Ectodermal cell (in vitro differentiated cells): ENCODE results near the gene MVP.
A peak's percentile ranks its signal among the peaks of the same experiment; 100 is the strongest.
"Not testable (repeated sequence)": the region's sequence is repeated elsewhere in the genome, so short reads cannot be mapped to it uniquely, and the experiment has no call there.

Source experiments
- H3K27ac ChIP-seq: 2 replicates; pipeline ENCODE4 v1.7.0; 2013; ENCODE audit warnings: mild to moderate bottlenecking, low read depth, low read length; ENCODE audit not compliant: insufficient read depth, poor library complexity, severe bottlenecking
- H3K27me3 ChIP-seq: 2 replicates; pipeline ENCODE4 v1.7.0; 2013; ENCODE audit warnings: mild to moderate bottlenecking, low read length; ENCODE audit not compliant: insufficient read depth, control insufficient read depth, poor library complexity, severe bottlenecking
- H3K36me3 ChIP-seq: one replicate; pipeline ENCODE4 v1.7.0; 2013; ENCODE audit warnings: low read length; ENCODE audit not compliant: control insufficient read depth, insufficient read depth
- H3K4me1 ChIP-seq: one replicate; pipeline ENCODE4 v1.7.0; 2013; ENCODE audit warnings: low read length; ENCODE audit not compliant: control insufficient read depth, insufficient read depth
- H3K4me3 ChIP-seq: 2 replicates; pipeline ENCODE4 v1.7.0; 2013; ENCODE audit warnings: low read depth, low read length, control low read depth; ENCODE audit not compliant: insufficient read depth
- H3K9me3 ChIP-seq: 2 replicates; pipeline ENCODE4 v1.7.0; 2013; ENCODE audit warnings: mild to moderate bottlenecking, low read length, moderate library complexity; ENCODE audit not compliant: control insufficient read depth
- WGBS, 2 experiments: methylation state at CpG; one replicate each; pipeline ENCODE4 v1.1.7; 2013; ENCODE audit warnings: missing lambda C conversion rate in 2 of 2; 5-methylcytosine and 5-hydroxymethylcytosine counted together

Gene MVP

GRCh38 chr16:29787155-29787554, 33.1 kb upstream of the MVP start:
- H3K36me3 ChIP-seq, H3K9me3 ChIP-seq, H3K27me3 ChIP-seq, H3K4me1 ChIP-seq, H3K4me3 ChIP-seq, H3K27ac ChIP-seq: not testable (repeated sequence)
- 87 to 88% methylated on average over 4 of the region's 4 CpGs for WGBS, 2 experiments

GRCh38 chr16:29789775-29790182, 30.5 kb upstream of the MVP start:
- Histone ChIP-seq H3K9me3 (no peaks in the 10 kb centered on the region), H3K27me3 (no peaks in the 10 kb centered on the region), H3K4me1 (no peaks in the 10 kb centered on the region), H3K27ac (peak overlapping the region; percentile 83), H3K36me3 (peaks cover 5% of the 10 kb centered on the region), H3K4me3 (peak overlapping the region; percentile 100)
- WGBS, 2 experiments, result 81 to 83% methylated on average over 20 of the region's 20 CpGs

- H3K4me3 ChIP-seq, result peak within 1 kb of the TSS; percentile 100
- WGBS, 2 experiments, result 2% methylated on average over 67 of the region's 67 CpGs
- H3K27me3 ChIP-seq, result no peaks in the 10 kb centered on the region
- H3K36me3 ChIP-seq, result peaks cover 5% of the 10 kb centered on the region
- no peaks in the 10 kb centered on the region for H3K9me3 ChIP-seq
- no peaks in the 10 kb centered on the region for H3K4me1 ChIP-seq
- H3K27ac ChIP-seq, result peak within 1 kb of the TSS; percentile 83
Observed at GRCh38 chr16:29790183-29790948, 29.9 kb upstream of the MVP start, which contains the start of gene KIF22. TSS of gene KIF22 (plus strand) at chr16:29790751. CDS start at chr16:29790760, 9 bp downstream.

GRCh38 chr16:29790949-29791844, 29.1 kb upstream of the MVP start:
- WGBS, 2 experiments, result 2% methylated on average over 31 of the region's 31 CpGs
- H3K4me1 ChIP-seq, result no peaks in the 10 kb centered on the region
- no peaks in the 10 kb centered on the region for H3K27me3 ChIP-seq
- peaks cover 6% of the 10 kb centered on the region for H3K36me3 ChIP-seq
- peak overlapping the region; percentile 100 for H3K4me3 ChIP-seq
- no peaks in the 10 kb centered on the region for H3K9me3 ChIP-seq
- peak overlapping the region; percentile 11 for H3K27ac ChIP-seq

DNA sequence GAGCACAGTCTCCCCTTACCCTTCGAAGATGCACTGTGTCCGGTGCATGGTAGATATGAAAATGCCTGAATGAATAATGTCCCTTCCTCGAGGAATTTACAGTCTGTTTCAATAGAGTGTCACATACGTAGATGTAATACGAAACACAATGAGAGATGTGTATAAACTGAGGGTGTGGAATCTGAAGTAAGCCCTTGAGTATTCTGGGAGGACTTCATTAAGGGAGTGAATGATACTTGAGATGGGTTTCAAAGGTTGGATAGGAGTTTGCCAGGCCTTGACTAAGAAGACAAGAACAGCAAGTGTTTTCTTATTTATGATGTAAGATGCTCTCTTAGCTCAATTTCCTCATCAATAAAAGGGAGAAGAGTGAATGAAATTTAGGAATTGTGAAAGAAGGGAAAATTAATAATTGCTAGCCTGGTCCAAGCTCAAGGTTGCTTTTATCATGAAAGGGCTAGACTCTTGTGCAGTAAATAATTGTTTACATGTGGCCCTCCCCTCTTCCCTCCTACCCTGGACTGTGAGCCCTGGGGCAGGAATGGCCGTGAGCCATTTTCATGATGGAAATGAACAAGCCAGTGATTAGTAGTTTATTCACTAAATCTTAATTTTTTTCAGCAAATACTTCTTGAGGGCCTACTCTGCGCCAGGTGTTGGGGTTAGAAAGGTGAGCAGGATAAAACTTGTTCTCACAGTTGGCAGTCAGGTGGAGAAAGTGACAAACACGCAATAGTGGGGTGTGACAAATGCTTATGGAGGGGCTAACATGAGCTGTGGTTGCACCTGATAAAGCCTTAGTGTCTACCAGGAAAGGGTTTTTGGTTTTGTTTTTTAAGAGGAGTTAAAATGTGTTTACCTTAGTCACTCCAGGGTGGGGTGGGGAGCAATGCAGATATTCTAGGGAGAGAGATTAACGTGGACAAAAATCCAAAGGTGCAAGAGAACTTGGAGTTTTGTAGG, 28.1 kb upstream of the MVP start:
- Histone ChIP-seq H3K9me3 (no peaks in the 10 kb centered on the region), H3K36me3 (peaks cover 16% of the 10 kb centered on the region), H3K27me3 (no peaks in the 10 kb centered on the region), H3K4me1 (no peaks in the 10 kb centered on the region), H3K27ac (no peak overlapping the region), H3K4me3 (peak overlapping the region; percentile 100)
- 83 to 89% methylated on average over 9 of the region's 9 CpGs for WGBS, 2 experiments

DNA sequence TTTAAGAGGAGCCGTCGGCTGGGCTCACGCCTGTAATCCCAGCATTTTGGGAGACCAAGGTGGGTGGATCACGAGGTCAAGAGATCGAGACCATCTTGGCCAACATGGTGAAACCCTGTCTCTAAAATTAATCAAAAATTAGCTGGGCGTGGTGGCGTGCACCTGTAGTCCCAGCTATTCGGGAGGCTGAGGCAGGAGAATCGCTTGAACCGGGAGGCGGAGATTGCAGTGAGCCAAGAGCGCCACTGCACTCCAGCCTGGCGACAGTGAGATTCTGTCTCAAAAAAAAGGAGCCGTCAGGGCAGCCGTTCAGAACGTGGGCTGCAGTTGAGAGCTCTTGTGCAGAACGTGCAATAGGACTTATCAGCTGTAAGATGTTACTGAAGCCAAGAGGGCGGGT, 27.1 kb upstream of the MVP start:
- not testable (repeated sequence) for H3K9me3 ChIP-seq, H3K27ac ChIP-seq, H3K27me3 ChIP-seq, H3K4me3 ChIP-seq, H3K4me1 ChIP-seq
- WGBS, 2 experiments, result 94 to 95% methylated on average over 18 of the region's 18 CpGs
- H3K36me3 ChIP-seq, result peaks cover 25% of the 10 kb centered on the region

DNA sequence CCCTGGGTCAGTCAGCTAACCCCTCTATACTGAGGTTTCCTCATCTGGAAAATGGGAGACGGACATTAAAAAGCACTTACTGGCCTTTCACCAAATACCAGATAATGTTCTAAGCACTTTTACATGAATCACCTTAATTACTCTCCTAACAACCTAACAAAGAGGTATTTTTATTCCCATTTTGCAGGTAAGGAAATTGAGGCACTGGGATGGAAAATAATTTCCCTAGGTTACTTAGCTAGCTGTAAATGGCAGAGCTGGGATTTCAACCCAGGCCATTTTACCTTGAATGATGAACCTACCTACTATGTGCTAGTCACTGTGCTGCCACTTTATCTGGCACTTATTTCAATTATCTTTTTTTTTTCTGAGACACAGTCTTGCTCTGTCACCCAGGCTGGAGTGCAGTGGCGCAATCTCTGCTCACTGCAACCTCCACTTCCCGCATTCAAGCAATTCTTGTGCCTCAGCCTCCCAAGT, 26.0 kb upstream of the MVP start:
- H3K9me3 ChIP-seq, result no peaks in the 10 kb centered on the region
- no peak overlapping the region for H3K4me3 ChIP-seq
- H3K27me3 ChIP-seq, result no peaks in the 10 kb centered on the region
- H3K4me1 ChIP-seq, result no peaks in the 10 kb centered on the region
- 91 to 97% methylated on average over 3 of the region's 3 CpGs for WGBS, 2 experiments
- H3K27ac ChIP-seq, result no peak overlapping the region
- peaks cover 36% of the 10 kb centered on the region for H3K36me3 ChIP-seq

DNA sequence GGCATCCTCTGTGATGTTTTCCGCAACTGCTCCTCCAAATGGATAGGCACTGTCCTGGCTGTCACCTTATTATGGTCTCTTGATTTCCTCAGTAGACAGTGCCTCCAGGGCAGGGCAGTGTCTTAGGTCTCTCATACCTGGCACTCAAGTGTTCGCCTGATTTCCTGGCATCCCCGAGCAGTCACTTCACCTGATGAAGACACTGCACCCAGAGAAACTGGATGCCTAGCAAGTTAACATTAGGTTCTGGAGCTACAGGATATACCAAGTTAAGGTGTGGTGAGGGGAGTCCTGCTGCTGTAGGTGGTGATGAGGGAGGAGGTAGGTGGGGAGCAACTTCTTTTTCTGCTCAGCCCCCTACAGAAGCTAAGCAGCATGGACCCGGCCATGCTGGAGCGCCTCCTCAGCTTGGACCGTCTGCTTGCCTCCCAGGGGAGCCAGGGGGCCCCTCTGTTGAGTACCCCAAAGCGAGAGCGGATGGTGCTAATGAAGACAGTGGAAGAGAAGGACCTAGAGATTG, 17.8 kb upstream of the MVP start:
- WGBS, 2 experiments, result 95 to 97% methylated on average over 8 of the region's 8 CpGs
- Histone ChIP-seq H3K9me3 (no peaks in the 10 kb centered on the region), H3K27ac (no peak overlapping the region), H3K36me3 (peaks cover 48% of the 10 kb centered on the region), H3K4me3 (no peak overlapping the region), H3K27me3 (no peaks in the 10 kb centered on the region), H3K4me1 (peaks cover 4% of the 10 kb centered on the region)

GRCh38 chr16:29804020-29804419, 16.2 kb upstream of the MVP start:
- WGBS, 2 experiments, result 87 to 91% methylated on average over 7 to 8 of the region's 8 CpGs
- Histone ChIP-seq H3K27ac (no peak overlapping the region), H3K36me3 (peaks cover 39% of the 10 kb centered on the region), H3K4me1 (peaks cover 13% of the 10 kb centered on the region), H3K4me3 (no peak overlapping the region), H3K9me3 (no peaks in the 10 kb centered on the region), H3K27me3 (no peaks in the 10 kb centered on the region)
